Left renal pelvis (tissue), 4 donors: ENCODE results near the gene CXCL14. TPM values are rescaled to one million over a fixed set of nuclear protein-coding genes. Genes with fewer than 3 reads are reported as not detected.
"Not testable (repeated sequence)": the region's sequence is repeated elsewhere in the genome, so short reads cannot be mapped to it uniquely, and the experiment has no call there.

Source experiments
- DNase-seq, 4 donors: peaks; one replicate each; pipeline ENCODE4 v3.0.0-alpha.2; 2013; ENCODE audit warnings: low read depth in 4 of 4, low spot score in 3 of 4
- polyA plus RNA-seq, 4 donors: library from polyadenylated mRNA; unstranded; fragments of 120-200 nt; gene quantifications; one replicate each; pipeline ENCODE4 v1.2.1, GENCODE V29; 2013; ENCODE audit not compliant: insufficient read length in 4 of 4

CXCL14 gene
- polyA plus RNA-seq, 4 donors, result 1.7 to 48.1 (median 23.1) TPM

DNA sequence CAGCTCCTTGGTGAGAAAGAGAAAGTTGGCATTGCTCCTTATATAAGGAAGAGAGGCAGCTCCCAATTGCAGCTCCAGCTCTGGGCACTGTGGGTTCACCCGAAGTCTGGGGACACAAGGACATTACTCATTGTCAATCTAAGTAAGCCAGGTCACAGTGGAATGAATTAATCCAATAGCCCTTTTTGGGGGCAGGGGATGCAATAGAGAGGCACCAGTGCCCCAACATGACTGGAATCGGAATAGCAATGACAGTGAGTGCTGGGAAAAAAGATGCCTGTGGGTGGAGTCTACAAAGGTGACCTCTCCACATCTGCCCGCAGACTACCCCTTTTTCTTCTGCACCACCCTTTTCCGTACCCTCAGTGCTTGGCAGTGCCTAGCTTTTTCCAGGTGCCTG lies 31.9 kb downstream of the CXCL14 start:
- no peak for DNase-seq

DNA sequence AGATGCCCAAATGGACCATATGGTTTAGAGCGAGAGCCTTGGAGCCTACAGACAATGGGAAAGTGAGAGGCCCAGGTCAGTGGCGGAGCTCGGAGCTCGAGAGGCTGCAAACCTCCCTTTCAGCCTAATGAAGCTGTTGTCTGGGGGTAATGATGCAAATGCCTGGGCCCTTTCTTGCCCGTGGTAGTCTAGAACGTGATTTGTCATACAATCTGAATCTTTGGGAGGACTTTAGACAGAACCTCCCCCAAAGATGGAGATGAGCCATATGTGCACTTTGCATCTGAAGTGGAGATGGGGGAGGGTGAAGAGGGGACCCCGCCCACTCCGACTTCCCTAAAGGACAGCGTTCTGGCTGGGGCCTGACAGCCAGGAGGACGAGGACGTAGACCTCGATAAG lies 32.7 kb downstream of the CXCL14 start:
- no peak for DNase-seq

DNA sequence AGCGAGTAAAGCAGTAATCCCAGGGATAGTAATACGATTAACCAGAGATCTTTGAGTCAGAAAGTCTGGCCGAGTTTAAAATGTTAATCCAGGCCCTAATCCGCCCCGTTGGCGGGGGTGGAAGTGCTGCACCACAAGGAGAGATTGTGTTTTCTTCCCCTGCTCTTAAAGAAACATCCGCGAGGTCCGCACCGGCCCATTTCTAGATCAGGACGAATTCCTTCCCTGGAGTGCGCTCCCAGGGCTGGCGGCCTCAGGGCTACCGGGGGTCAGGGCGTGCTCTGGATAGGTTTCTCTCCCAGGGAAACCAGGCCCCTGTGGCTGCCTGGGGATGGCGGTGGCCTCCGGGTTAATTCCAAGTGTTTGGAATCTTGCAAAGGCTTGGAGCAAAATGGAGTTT lies 33.7 kb downstream of the CXCL14 start:
- DNase-seq, result no peak

DNA sequence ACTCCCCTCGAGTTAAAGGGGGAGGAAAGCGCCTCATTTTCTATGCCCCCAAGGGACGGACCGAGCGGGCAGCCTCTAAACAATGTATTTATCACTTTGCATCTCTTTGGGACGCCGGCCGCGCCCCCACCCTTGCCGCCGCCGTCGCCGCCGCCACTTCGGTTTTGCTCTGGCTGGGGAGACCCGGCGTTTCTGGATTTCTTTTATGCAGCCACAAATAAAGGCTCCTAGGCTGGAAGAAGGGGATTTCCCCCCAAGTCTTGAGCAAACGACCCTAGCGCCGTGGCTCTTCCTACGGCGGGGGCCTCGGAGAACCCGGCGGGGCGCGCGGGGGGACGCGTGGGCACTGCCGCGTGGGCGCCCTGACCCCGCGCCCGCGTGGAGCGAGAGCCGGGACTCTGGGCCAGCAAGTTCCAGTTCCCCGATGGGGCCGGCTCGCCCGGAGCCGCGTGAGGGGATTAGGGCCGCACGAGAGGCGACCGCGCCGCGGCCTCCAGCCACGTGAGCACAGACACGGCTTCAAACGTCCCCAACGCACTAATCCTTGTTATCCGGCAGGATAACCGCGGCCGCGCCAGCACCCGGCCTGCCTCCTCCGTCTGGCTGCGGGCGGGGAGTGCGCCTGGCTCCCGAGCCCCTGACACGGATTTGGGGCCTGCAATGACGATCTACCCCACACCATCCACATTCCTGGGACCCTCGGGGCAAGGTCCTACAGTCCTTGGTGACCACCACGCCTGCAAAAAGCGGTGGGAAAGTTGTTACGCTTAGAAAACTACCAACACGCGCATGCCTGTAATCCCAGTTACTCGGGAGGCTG lies 35.1 kb downstream of the CXCL14 start:
- no peak for DNase-seq

DNA sequence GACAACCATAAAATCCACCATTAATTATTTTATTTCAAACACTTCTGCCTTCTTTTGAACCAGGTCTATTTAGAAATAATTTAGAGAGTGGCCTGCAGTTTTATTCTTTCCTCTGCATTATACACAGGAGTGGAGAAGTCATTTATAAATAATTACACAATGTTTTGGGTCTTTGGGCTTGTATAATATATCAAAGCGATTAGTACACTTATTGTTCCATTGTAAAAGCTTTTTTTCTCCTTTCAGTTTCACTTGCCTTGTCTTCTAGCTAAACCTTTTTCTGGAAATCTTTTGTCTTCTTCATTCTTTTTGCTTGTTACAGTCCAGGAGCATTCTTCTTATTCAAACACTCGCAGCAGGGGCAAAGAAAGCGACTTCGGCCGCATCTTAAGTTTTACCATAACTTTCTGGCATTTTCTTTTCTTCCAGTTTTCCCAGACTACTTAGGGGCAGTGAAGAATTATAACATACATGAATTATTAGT lies 35.7 kb downstream of the CXCL14 start:
- DNase-seq, result no peak

DNA sequence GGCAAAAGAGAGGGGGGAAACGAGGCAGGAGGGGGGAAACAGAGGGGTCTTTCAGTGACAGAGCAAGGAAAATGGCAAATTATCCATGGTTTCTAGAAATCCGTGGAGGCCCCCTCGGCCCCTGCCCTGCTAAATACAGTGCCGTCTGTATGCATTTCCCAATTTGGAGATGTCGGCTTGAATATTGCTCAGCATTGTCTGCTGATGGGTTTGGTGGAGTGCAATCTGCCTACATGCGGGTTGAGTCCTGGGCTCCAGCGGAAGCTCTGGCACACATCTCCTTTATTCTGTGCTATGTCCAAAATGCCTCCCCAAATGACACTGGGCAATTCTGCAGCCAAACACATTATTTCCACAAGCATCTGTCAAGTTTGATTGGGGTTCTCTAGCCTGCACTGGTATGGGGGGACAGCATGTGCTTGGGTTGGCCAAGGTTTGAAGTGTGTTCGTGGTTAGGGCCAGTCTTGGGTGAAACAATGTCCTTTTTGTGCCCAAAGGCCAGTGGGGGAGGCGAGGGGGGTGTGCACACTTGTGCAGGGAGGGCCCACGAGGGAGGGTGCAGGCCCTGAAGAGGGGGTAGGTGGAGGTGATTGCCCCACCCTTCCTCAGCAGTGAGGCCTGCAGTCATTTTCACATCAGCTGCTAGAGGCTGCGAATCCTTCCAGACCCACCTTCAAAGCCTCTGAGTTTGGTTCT lies 36.8 kb downstream of the CXCL14 start:
- DNase-seq, result no peak

DNA sequence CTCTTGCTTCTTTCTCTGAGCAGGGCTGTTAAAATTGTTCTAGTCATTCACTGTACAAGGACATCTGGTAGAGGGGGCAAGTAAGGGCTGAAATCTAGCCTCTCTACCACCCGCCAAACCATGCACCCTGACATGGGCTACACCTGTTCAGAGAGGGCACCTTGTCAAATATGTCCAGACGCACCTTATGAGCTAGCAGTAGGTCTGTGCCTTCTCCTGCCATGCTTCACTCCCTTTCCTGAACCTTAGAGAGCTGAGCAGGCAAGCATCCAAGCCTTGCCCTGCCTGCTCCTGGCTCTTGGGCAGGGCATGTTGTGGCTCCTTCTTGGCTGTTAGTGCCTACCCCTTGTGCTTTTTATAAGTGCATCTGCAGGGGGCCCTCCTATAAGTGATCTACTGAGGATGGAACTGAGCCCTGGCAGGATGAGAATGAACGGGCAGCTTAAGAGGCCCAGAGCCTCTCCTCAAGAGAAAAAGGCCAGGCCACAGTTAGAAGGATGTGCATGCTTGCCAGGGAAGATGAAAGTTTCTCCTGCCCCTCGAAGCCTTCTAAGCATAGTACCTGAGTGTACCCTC lies 39.3 kb downstream of the CXCL14 start:
- DNase-seq, result no peak

DNA sequence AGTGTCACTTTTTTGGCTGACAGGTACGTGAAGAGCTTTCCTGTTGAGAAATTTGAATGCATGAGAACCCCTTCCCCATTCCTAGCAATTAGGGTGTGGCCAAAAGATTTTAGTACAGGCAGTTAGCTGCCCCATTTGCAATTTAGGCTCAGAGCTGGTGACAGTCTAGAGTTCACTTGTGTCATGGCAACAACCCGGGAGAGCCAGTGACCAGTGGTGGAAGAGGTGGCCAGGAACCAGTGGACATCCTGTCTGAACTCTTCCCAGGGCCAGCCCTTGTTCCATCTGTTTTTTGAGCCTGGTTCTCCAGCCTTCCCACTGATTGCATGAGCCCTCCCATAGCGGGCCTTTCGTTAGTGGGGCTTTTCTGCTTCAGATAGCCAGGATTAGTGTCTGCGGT lies 40.5 kb downstream of the CXCL14 start:
- DNase-seq, result no peak

DNA sequence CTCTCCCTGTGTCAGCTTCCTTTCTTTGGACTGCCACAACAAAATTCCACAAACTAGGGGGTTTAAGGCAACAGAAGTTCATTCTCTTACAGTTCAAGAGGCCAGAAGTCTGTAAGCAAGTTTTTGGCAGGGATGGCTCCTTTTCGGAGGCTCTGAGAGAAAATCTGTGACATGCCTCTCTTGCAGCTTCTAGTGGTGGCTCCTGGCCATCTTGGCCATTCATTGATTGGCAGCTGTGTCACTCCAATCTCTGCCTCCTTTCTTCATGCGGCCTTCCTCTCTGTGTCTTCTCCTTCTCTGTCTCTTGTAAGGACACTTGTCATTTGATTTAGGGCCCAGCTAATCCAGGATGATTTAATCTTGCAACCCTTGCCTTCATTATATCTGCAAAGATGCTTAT lies 41.0 kb downstream of the CXCL14 start:
- DNase-seq, result no peak

DNA sequence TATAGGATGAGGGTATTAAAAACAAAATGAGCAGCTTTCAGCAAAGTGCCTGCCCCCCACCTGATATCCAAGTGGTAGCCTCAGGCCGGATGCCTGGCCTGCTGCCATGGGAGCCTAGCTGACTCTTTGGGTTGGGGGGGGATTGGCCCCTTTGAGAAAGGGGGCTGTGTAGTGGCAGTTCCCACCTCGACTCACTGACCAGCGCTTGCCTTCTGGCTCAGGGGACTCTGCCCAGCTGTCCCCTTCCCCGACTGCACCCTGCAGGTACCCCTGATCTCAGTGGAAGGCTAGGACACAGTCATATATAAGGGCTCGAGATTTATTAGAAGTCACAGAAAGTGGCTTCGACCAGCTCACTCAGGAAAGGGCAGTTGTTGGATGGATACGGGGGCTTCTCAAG lies 41.5 kb downstream of the CXCL14 start:
- DNase-seq, result no peak

DNA sequence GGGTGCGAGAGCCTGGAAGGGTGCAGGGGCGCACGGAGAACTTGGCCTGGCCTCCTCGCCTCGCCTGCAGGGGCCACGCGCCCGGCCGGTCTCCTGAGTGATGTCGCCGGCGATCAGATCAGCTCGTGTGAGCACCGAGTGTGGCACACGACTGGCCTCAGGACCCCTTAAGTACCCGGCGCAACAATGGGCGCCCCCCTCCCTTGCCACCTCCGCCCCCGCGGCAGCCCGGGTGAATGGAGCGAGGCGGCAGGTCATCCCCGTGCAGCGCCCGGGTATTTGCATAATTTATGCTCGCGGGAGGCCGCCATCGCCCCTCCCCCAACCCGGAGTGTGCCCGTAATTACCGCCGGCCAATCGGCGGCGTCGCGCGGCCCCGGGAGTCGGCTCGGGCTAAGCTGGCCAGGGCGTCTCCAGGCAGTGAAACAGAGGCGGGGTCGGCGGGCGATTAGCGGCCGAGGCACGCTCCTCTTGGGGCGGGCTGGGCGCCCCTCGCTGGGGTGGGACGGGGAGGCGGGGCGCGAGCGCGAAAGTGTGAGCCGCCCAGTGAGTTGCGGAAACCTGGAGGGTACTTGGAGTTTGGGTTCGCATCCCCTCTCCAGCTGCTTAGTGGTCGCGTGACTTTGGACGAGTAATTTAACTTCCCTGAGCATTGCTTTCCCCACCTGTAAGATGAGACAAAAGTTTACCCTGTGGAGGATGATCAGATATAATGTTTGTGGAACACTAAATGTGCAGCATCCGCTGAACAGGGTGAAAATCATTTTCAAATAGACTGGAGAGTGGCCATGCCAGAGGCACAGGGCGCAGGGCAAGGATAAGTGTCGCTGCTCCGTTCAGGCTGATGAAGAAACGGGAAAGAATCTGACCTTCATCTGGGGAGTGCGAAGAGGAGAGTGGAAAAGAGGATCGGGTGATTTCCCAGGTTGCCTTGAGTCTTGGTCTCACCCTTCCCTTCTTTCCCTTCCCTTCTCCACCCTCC lies 42.7 kb downstream of the CXCL14 start, which contains the start of gene NEUROG1:
Gene NEUROG1 (minus strand): TSS at position 145 of the 982 bp plus-strand sequence. CDS start 274 bp downstream, outside the sequence.
- no peak for DNase-seq

DNA sequence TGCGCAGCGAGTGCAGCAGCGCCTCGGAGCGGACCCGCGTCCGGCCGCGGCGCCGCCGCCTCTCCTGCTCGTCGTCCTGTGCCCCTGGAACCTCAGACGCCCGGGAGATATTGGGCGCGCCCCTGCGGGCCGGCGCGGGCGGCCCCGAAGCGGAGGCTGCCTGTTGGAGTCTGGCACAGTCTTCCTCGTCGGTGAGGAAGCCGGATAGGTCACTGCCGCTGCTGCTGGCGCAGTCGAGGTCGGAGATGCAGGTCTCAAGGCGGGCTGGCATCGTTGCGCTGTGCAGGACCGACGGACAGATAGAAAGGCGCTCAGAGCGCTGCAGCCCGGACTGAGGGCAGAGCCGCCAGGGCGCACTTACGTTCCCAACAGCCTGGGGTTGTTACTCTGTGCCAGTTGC lies 43.4 kb downstream of the CXCL14 start:
- DNase-seq, result no peak

DNA sequence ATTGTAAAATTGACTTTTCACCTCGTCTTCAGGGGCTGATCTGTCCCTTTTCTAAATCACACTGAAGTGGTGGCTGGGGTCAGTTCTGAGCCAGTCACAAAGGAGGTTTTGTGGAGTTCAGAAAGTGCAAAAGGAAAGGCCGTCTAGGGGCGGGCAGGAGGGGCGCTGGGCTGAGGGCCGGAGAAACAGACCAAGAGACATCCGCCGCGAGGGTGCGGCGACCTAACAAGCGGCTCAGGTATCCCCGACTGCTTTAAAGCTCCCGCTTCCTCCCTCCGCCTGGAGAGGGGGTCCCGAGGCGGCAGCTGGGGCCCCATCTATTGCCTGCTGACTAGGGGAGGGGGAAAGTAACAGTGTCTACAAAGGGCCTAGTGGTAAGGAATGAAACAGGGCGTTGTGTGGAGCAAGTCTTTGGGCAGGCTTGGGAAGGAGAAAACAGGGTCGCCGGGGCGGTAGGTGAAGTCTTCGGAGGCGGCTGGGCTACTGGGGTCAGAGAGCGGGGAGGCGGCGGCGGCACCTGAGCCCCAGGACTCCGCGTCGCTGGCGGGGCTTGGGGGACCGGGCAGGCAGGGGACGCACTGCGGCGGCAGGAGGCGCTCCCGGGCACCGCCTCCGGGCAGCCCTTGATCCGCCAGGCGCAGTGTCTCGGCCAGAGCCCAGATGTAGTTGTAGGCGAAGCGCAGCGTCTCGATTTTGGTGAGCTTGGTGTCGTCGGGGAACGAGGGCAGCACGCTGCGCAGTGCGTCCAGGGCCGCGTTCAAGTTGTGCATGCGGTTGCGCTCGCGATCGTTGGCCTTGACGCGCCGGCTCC lies 44.0 kb downstream of the CXCL14 start:
- no peak for DNase-seq

DNA sequence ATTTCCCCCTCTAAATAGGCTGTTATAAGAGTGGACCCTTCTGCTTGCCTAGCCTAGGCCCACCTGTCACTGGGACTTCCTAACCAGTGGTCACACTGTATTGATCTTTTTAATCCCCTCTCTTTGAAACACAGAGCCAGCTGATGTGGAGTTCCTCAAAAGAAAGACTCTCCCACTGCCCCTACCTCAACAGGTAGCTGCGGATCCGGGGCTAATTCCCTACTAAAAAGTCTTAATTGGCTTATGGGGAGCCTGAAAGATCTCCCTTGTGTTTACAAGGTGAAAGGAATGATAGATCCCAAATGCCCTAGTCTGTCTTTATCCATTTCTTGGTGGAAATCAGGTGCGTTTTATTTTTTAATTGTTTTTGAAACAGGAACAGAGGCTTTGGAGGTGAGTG lies 45.0 kb downstream of the CXCL14 start:
- no peak for DNase-seq

DNA sequence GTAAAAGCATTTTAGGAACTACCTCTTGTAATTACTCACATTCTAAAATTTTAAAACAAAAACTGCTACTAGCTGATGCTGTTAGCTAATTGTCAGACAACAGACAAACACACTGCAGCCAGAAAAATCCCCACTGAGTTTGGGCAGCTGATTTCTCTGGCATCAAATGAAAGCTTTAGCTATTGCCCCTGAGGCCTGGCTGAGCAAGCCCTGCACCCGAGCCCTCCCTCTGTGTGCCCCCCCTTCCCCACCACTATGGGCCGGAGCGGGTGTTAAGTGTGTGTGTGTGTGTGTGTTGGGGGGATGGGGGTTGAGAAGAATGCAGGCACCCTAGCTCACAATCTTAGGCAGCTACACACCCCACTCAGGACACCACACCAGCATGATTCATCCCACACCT lies 45.5 kb downstream of the CXCL14 start:
- DNase-seq, result no peak

DNA sequence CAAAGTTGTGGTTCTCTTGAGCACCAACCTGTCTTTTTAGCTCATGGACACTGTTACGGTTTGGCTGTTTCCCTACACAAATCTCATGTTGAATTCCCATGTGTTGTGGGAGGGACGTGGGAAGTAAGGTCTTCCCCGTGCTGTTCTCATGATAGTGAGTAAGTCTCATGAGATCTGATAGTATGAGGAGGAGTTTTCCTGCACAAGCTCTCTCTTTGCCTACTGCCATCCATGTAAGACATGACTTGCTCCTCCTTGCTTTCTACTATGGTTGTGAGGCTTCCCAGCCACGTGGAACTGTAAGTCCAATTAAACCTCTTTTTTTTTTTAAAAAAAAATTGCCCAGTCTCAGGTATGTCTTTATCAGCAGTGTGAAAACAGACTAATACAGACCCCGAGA lies 49.2 kb downstream of the CXCL14 start:
- not testable (repeated sequence) for DNase-seq

DNA sequence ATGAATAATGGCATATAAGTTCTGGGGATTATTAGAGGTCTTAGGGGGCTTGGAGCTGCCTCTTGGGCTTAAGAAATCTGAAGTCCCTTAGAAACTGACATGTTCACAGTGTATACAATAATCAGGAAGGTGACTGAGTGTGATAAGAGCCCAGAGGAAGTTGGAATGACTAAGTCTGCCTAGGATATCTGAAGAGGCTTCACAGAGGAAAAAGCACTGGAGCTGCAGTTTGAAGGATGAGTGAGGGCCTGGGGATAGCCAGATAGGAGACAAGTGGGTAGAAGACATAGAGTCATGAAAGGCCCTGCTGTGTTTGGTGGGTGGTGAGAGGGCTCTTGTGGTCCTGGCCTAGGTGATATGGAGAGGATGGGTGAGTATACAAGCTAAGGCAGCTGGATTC lies 51.9 kb downstream of the CXCL14 start:
- no peak for DNase-seq

DNA sequence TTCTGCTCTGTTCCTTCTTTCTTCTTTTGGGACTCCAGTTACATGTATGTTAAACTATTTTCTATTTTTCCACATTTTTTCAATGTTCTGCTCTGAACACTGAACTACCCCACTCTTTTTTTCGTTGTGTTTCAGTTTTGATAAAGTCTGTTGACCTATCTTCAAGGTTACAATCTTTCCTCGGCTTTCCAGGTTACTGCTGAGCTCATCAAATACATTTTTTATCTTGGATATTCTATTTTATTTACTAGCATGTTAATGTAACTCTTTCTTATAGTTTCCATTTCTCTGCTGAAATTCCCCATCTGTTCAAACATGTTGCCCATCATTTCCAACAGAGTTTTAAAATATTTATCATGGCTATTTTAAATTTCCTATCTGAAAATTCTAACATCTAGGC lies 56.8 kb downstream of the CXCL14 start:
- DNase-seq, result no peak
